ENCODE data around the gene LRP5.

GRCh38 chr11:68471360-68472340 lies 159.3 kb downstream of the LRP5 start:
- TF ChIP-seq CTCF (IDR thresholded peaks at IDR 0.05), result no peak
- no peak for TF ChIP-seq POLR2A (IDR thresholded peaks at IDR 0.05)
- no peak for TF ChIP-seq EP300 (IDR thresholded peaks at IDR 0.05)

All from ovary (tissue), 3 donors.